Adrenal gland (tissue), 5 donors: Measurements from ENCODE around the gene LRRC10B.

Experiments
- CTCF ChIP-seq, 6 experiments: fragments of 450-650 bp in 4 of 6; fragments of 200-600 bp in 2 of 6; sonication (generic) in 1 of 6; IDR thresholded peaks; 1 replicate in 5 of 6; 2 replicates in 1 of 6; pipeline versions ENCODE4 v1.5.1 to v1.8.0; 2016 to 2021; ENCODE audit warnings: antibody characterized with exemption in 6 of 6, mild to moderate bottlenecking in 2 of 6, moderate library complexity in 1 of 6
- POLR2A ChIP-seq, 2 donors: fragments of 450-650 bp; IDR thresholded peaks; one replicate each; pipeline ENCODE4 v1.6.1; 2017; ENCODE audit warnings: antibody characterized with exemption in 2 of 2, mild to moderate bottlenecking in 2 of 2, moderate library complexity in 1 of 2
- donor health status: DM: no; HTN: no; CAD: no.

- TF ChIP-seq CTCF (IDR thresholded peaks at IDR 0.05), result no peak
- TF ChIP-seq POLR2A (IDR thresholded peaks at IDR 0.05), result no peak
Observed at GRCh38 chr11:61511383-61511782, 2.8 kb downstream of the LRRC10B start.
